Measurements from ENCODE around the gene PRDX5.

Gene PRDX5

GRCh38 chr11:64349404-64349803 is 31.5 kb downstream of the PRDX5 start:
- DNase-seq, result no peak

DNA sequence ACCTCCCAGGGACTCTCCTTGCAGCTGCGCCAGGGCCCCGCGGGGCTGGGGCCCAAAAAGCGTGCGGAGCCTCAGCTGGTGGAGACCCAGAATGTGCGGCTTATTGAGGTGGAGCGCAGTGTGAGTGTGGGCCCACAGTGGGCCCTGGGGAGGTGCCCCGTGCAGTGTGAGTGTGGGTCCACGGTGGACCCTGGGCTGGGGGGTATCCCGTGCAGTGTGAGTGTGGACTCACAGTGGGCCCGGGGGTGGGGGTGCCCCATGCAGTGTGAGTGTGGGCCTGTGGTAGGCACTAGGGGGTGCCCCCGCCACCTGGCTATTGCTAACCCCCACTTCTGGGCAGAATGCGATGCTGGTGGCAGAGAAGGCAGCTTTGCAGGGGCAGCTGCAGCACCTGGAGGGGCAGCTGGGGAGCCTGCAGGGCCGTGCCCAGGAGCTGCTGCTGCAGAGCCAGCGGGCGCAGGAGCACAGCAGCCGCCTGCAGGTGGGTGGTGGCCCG is 33.3 kb downstream of the PRDX5 start:
- DNase-seq, result no peak

DNA sequence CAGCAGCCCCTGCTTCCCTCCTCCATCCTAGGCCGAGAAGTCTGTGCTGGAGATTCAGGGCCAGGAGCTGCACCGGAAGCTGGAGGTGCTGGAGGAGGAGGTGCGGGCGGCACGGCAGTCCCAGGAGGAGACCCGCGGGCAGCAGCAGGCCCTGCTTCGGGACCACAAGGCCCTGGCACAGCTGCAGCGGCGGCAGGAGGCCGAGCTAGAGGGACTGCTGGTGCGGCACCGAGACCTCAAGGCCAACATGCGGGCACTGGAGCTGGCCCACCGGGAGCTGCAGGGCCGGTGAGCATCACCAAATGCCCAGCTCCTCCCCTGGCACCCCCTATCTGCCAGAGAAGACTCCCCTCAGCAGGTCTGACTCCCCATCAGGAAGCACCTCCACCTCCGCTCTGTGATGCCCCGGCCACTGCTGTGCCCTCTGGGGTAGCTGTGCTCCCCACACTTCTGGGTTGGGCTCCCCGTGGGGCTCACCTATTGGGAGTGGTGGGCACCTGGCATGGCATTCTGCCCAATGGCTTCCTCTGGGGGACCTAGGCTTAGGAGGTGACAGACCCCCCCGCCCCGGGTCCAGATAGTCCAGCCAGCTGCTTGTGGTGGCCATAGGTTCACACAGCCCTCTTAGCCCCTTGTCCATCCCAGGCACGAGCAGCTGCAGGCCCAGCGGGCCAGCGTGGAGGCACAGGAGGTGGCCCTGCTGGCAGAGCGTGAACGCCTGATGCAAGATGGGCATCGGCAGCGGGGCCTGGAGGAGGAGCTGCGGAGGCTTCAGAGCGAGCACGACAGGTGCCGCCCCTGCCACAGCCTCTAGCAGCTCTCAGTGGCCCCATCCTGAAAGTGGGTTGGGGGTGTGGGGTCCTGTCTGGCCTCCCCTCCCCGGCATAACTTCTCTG is 34.4 kb downstream of the PRDX5 start:
- DNase-seq, result no peak

DNA sequence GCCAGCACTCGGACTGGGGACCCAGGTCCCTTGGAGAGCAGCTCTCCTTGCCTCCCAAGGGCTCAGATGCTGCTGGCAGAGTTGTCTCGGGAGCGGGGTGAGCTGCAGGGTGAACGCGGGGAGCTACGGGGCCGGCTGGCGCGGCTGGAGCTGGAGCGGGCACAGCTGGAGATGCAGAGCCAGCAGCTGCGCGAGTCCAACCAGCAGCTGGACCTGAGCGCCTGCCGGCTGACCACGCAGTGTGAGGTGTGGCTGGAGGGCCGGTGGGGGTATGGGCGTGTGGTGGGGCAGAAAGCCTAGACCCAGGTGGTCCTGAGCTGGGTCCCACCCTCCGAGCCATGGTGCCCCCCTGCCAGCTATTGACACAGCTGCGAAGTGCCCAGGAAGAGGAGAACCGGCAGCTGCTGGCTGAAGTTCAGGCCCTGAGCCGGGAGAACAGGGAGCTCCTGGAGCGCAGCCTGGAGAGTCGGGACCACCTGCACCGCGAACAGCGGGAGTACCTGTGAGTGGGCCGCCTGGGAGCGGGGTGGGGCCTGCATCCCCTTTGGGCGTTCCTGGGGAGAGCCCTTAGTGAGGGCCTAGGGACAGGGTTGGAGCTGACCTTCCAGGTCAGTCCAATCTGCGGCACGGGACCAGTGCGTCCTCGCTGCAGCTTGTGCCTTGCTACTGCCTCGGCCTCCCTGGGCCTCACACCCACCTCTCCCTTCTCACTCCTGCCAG is 35.2 kb downstream of the PRDX5 start:
- no peak for DNase-seq

- DNase-seq, result no peak
Observed at GRCh38 chr11:64353715-64354506, 36.0 kb downstream of the PRDX5 start.

- DNase-seq, result peak; percentile 37
Observed at GRCh38 chr11:64355078-64355940, 37.4 kb downstream of the PRDX5 start.

GRCh38 chr11:64356498-64357411 is 38.8 kb downstream of the PRDX5 start:
- DNase-seq, result peak; percentile 58

DNA sequence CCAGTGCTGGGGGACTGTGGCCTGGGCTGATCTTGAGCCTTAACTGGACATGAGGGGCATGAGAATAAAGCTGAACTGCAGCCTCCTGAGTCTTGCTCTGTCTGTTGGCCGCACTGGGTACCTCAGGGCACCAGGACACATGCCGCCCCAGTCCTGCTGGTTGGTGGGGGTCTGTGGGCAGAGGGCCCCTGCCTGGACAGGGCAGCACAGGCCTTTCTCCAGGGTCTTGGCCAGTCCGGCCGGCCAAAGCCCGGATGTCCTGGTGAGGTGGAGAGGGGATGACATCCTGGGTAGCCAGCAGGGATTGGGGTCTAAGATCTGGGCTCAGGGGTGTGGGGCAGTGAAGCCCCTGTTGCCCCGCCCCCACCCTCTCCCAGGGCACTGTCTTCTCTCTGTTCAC is 39.5 kb downstream of the PRDX5 start:
- no peak for DNase-seq

- peak; percentile 68 for DNase-seq
Observed at GRCh38 chr11:64357904-64358535, 40.1 kb downstream of the PRDX5 start.

DNA sequence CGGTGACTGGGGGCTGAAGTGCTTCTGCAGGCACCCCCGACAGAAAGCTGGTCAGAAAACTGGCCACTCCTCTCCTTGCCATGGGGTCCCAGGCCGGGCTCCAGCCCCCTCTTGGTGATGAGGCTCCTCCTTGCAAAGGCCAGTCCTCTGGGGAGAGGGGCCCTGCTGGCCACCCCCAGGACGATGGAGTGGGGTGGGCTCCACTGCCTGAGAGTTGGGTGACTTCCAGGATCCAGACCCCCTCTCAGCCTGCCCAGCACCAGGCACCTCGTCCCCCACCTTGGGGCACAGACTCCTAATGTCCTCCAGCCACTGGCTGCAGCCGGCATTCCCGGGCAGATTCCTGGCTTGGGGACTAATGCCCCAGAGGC is 40.6 kb downstream of the PRDX5 start:
- no peak for DNase-seq

GRCh38 chr11:64358907-64359711 is 41.2 kb downstream of the PRDX5 start, which contains the start of gene RPS6KA4:
TSS of gene RPS6KA4 (plus strand) at chr11:64359162. CDS start at chr11:64359236, 74 bp downstream.
- DNase-seq, result peak; percentile 39

GRCh38 chr11:64359712-64360445 is 42.0 kb downstream of the PRDX5 start:
- DNase-seq, result peak; percentile 26

DNA sequence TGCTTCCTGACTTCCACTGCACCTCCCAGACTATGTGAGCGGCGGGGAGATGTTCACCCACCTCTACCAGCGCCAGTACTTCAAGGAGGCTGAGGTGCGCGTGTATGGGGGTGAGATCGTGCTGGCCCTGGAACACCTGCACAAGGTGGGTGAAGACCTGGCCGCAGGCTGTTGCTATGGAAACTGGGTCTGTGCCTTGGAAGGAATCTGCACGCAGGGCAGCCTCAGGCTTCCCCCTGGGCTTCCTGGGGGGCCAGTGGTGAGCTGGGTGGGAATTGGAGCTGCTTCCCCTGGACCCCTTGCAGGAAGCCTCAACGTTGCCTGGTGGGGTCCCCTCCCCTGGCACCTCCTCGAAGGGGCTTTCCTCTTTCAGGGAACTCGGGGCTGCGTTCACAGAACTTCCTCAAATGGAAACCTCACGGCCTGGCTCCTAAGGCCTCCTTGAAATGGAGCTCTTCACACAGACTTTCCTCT is 42.6 kb downstream of the PRDX5 start:
- no peak for DNase-seq

- DNase-seq, result no peak
Observed at GRCh38 chr11:64361659-64362058, 43.7 kb downstream of the PRDX5 start.

- no peak for DNase-seq
Observed at GRCh38 chr11:64362339-64362738, 44.4 kb downstream of the PRDX5 start.

DNA sequence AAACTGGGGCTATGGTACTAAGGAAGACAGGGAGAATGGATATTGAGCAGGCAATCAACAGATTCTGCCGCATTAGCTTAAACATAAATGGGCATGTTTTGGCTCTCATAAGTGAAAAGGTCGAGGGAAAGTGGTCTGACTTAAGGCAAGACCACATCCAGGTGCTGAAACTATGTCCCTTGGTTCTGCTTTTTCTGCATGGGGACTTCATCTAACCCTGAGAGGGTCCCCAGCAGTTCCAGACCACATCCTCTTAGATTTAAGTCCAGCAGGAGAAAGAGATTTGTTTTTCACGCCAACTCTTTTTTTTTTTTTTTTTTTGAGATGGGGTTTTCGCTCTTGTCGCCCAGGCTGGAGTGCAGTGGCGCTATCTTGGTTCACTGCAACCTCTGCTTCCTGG is 46.5 kb downstream of the PRDX5 start:
- no peak for DNase-seq

GRCh38 chr11:64364911-64365310 is 47.0 kb downstream of the PRDX5 start:
- DNase-seq, result no peak

- DNase-seq, result no peak
Observed at GRCh38 chr11:64366751-64367150, 48.8 kb downstream of the PRDX5 start.
